Measurements from ENCODE around the gene OPRM1. TPM values are rescaled to one million over a fixed set of nuclear protein-coding genes. Genes with fewer than 3 reads are reported as not detected.
"Not testable (repeated sequence)": the region's sequence is repeated elsewhere in the genome, so short reads cannot be mapped to it uniquely, and the experiment has no call there.

The OPRM1 gene
- polyA plus RNA-seq, 5 donors, result 0.09 to 0.16 TPM; not detected in 3

DNA sequence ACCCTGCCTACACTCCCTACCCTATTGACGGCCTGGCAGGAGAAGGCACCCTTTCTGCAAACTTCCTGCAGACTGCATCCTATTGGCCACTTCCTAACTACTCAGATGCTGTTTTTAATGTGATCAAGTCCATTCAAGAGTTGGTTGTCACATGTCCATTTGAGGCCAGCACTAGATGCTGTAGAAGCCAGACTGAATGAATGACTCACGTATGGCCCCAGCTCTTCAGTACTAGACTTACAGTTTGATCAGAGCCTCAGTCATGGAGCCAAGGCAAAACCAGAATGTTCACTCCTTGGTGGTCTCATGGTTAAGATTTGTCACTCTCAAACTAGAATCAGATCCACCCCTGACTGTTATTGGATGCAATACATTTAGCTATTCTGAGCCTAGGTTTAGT, 101.7 kb downstream of the OPRM1 start:
- no peak for DNase-seq

GRCh38 chr6:154143753-154144152, 104.7 kb downstream of the OPRM1 start:
- DNase-seq, result no peak

DNA sequence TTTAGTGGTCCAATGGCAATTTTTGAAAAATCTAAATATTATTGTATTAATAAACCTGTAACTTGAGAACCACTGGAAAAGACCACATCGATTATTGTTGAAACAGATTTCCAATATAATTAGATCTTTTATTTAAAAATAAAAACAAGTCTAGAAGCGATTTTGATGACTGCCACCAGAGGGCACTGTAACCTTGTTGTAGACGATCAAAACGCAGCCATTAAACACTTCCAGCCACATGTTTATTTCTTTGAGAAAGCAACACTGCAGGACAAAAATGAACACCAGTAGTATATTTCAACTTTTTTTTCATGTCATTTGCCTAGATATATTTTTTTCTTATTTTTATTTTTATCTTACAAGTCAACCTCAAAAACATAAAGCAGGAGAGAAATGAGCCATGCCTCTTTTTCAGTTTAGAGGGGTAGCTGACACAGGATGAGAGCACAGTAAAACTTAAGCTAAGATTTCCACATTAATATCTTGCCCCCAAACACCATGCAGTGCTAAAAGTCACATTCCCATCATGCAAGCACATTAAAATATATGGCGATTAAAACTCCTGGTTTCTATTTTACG, 115.4 kb downstream of the OPRM1 start:
- DNase-seq, result peak; percentile 47 to 65

GRCh38 chr6:154156135-154156896, 117.3 kb downstream of the OPRM1 start:
- peak; percentile 66 for DNase-seq

DNA sequence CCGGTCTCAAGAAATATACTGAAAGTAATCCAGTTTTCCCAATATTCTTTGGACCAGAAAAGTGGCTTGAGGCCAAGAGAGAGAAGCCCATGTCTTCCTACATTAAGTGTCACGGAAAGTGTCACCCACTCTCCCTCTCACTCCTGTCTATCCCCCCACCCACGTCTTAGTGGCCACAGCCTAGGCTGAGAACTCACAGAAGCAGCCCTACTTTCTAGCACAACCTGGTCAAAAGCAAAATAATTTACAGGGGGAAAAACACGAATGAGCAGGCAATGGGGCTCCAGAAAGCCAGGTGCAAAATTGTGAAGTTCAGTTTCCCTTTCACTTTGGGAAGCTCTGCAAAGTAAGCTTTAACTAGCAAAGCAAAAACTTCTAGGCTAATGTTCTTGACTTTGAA, 118.0 kb downstream of the OPRM1 start:
- no peak for DNase-seq

GRCh38 chr6:154157706-154158105, 118.7 kb downstream of the OPRM1 start:
- DNase-seq, result no peak

DNA sequence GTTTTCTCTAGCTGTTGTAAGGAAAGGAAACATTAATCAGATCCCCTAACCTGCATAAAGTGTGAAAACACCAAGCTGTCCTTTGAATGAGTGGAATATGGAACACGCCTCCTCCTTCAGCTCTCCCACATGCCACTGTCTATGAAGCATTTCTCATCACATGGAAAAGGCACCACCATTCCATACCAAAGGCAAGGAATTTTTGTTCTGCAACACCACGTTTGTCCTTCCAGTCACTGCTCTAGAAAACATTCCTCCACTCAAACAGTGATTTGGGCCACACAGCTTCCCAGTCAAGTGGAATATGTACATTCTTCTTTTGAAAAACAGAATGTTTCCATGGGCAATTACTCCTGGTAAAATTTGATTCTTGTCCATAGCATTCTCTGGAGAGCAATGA, 120.1 kb downstream of the OPRM1 start:
- no peak for DNase-seq

GRCh38 chr6:154161689-154162088, 122.6 kb downstream of the OPRM1 start:
- DNase-seq, result no peak

- peak; percentile 91 to 94 for DNase-seq
These were observed 125.4 kb downstream of the OPRM1 start for GRCh38 chr6:154164397-154164796.

- DNase-seq, result no peak
These were observed 126.4 kb downstream of the OPRM1 start for GRCh38 chr6:154165478-154165877.

DNA sequence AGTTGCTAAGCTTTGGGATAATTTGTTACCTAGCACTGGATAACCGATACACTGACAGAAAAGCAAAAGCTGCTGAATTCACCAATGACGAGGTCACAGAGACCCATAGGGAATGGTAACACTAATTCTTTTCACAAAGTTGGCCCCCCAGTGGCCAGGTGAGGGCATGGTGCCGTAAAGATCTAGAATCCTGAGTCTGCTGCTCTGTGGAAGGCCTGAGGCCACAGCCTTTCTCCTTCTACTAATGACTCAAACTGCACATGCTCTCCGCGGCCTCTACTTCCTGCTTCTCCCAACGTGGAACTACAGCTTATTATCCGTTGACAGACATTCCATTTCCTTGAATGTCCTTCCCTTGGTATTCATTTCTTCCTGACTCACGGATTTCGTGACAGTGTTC, 127.1 kb downstream of the OPRM1 start:
- DNase-seq, result no peak

DNA sequence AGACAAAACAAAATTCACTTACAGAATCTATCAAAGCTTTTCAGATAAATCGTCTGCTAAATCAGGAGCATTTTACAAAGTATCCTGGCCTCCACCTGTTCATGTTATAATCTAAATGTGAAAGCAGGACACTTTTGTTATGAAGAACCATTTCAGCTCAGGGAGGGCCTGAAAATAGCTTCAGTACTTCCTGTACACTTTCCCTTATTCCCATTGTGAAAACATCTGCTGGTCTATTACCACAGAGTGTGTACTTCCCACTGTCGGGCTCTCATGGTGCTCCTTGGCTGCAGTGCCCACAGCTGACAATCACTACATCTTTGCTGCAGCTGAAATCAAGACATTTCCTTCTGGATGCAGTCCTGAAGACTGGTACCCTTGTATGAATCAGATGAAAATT, 128.1 kb downstream of the OPRM1 start:
- no peak for DNase-seq

DNA sequence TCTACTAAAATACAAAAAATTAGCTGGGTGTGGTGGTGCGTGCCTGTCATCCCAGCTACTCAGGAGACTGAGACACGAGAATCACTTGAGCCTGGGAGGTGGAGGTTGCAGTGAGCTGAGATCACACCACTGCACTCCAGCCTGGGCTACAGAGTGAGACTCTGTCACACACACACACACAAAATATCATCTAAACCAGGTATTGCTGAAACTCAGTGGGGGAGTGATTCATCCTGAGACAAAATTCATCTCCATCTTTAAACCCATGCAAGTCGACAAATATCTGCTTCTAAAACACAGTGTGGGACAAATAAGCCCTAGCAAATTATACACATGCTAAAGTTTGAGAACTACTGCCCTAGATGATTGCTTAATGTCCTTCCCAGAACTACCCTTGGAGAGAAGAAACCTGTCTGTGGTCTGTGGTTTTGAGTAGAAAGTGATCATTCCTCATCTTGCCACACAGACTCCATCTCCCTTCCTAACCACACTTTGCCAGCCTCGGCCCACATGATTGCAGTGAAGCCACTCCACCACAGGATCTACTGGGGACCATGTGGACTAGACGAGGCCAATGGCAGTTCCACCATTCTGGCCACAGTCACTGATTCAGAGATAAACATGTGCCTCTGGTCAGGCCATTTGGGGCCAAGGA, 130.3 kb downstream of the OPRM1 start:
- DNase-seq, result no peak

GRCh38 chr6:154170106-154170505, 131.1 kb downstream of the OPRM1 start:
- DNase-seq, result no peak

DNA sequence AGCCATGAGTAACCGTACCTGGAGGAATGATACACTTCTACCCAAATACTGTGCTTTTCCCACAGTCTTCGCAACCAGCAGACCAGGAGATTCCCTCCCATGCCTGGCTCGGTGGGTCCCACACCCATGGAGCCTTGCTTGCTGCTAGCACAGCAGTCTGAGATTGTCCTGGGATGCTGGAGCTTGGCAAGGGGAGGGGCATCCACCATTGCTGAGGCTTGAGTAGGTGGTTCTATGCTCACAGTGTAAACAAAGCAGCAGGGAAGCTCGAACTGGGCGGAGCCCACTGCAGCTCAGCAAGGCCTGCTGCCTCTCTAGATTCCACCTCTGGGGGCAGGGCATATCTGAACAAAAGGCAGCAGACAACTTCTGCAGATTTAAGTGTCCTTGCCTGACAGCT, 133.4 kb downstream of the OPRM1 start:
- not testable (repeated sequence) for DNase-seq

- DNase-seq, result no peak
These were observed 140.4 kb downstream of the OPRM1 start for GRCh38 chr6:154179434-154179833.

DNA sequence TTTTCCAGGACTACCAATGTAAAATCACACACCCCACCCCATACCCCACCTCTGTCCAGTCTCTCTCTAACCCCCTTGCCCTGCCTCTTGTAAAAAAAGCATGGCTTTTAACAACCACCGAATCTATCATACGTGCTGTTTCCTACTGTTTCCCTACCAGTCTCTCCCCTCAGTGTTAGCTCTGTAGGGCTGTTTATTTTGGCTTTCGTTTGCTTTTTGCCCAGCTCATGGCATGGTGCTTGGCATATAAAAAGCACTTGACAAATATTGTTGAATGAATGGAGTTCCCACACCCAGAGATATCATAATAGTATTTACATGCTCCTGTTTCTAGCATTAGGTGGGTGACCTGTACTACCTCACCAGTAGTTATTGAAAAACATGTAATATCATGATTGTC, 148.2 kb downstream of the OPRM1 start:
- no peak for DNase-seq

GRCh38 chr6:154187714-154188113, 148.7 kb downstream of the OPRM1 start:
- no peak for DNase-seq

DNA sequence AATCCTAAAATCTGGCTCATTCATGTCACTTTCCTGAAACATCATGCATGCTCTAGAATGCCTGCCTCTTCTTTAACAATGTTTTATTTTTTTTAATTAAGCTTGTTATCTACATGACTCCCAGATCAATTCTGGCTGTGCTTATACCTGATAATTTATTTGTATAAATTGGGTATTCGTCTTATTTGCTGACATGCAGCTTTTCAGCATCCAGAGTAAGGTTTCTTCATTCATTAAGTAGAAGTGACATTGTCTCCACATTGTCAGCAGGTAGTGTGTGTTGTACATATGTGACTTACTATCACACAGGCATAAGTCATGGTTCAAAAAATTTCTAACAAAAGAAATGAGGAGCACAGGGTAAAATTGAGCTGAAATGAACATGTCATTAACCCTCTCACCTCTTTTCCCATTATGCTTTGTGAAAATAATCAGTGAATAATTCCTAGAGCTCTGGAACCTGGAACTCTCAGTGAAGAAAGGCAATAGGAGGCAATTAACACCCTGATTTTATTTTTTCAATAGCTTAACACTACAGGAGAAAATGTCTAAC, 157.4 kb downstream of the OPRM1 start:
- DNase-seq, result no peak

GRCh38 chr6:154197196-154197860, 158.3 kb downstream of the OPRM1 start:
- DNase-seq, result peak; percentile 78 to 85

DNA sequence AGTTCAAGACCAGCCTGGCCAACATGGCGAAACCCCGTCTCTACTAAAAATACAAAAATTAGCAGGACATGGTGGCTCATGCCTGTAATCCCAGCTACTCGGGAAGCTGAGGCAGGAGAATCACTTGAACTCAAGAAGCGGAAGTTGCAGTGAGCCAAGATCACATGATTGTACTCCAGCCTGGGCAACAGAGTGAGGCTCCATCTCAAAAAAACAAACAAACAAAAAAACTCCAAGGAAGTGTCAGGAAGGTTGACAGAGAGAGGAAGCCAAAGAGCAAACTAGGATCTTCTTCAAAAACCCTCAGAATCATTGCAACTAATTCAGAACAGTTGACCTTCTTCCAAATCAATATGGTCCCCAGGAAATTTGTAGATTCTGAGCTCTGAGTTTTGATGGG, 162.6 kb downstream of the OPRM1 start:
- DNase-seq, result not testable (repeated sequence)

- DNase-seq, result no peak
These were observed 163.3 kb downstream of the OPRM1 start for GRCh38 chr6:154202339-154202738.
